ENCODE results near the gene IL22. TPM values are rescaled to one million over a fixed set of nuclear protein-coding genes. Genes with fewer than 3 reads are reported as not detected.

The IL22 gene
- total RNA-seq, 1 donor from 2014 or later: not detected

DNA sequence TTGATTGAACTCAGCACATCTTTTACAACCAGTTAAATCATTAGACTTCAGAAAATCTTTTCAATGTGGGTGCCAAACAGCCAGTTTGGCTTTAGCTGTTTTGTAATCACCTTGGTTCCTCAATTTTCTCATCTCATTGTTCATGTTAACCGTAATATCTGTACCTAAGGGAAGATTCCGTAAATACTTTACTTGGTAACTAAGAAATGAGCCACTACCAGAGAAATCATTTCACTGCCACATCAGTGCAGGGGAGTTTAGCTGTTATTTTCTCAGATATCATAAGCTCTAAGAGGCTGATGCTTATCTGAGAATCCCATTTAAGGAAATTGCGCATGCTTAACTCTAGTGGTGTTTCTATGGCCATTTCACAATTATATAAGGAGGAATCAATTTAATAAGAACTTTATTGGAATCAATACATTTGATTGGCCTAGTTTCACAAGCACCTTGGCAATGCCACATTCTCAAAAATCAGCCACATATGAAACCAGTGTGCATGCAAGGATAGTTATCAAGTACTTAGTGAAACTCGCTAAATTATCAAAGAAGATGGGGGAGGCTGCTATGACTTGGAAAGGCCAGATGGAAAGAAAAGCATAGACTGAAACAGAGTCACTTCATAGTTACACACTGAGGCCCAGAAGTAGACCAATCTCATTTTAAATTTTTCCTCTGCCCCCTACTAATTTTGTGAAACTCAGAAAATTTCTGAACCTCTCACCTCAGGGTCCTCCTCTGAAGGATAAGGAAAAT, 28.1 kb upstream of the IL22 start:
- H3K36me3 ChIP-seq: no peaks in the 10 kb centered on the region
- no peak overlapping the region for H3K4me3 ChIP-seq
- no peaks in the 10 kb centered on the region for H3K9me3 ChIP-seq (replicated peaks)
- DNase-seq: no peak
- H3K4me1 ChIP-seq: no peaks in the 10 kb centered on the region
- TF ChIP-seq, protein P1, sequence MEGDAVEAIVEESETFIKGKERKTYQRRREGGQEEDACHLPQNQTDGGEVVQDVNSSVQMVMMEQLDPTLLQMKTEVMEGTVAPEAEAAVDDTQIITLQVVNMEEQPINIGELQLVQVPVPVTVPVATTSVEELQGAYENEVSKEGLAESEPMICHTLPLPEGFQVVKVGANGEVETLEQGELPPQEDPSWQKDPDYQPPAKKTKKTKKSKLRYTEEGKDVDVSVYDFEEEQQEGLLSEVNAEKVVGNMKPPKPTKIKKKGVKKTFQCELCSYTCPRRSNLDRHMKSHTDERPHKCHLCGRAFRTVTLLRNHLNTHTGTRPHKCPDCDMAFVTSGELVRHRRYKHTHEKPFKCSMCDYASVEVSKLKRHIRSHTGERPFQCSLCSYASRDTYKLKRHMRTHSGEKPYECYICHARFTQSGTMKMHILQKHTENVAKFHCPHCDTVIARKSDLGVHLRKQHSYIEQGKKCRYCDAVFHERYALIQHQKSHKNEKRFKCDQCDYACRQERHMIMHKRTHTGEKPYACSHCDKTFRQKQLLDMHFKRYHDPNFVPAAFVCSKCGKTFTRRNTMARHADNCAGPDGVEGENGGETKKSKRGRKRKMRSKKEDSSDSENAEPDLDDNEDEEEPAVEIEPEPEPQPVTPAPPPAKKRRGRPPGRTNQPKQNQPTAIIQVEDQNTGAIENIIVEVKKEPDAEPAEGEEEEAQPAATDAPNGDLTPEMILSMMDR (IDR thresholded peaks at IDR 0.05; ENCODE audit: borderline replicate concordance): no peak
- no peak overlapping the region for H3K27ac ChIP-seq (replicated peaks)
- intact Hi-C loops (cut with micrococcal nuclease): no loop called here
- H3K27me3 ChIP-seq (ENCODE audit: low read depth): peaks cover 8% of the 10 kb centered on the region

DNA sequence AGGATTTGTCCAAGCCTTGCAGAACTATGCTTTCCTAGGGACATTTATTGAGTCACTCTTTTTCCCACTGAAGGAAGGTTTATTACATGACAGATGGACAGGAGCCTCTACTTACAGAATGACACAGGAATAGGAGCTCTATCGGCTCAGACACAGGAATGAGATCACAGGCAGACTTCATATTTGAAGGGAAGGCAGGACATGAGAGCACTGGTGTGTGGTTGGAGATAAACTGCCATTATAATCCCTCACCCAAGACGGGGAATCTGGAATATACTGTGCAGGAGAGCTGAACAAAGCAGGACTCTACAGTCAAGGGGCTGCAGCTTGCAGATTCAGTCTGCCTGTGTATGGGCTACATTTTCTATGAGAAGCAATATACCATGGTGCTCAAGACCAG, 26.8 kb upstream of the IL22 start:
- no peak overlapping the region for H3K4me3 ChIP-seq
- DNase-seq: no peak
- peaks cover 8% of the 10 kb centered on the region for H3K27me3 ChIP-seq (ENCODE audit: low read depth)
- H3K4me1 ChIP-seq: no peaks in the 10 kb centered on the region
- intact Hi-C loops (cut with micrococcal nuclease): no loop called here
- H3K27ac ChIP-seq (replicated peaks): no peak overlapping the region
- H3K9me3 ChIP-seq (replicated peaks): no peaks in the 10 kb centered on the region
- TF ChIP-seq, protein P1 (IDR thresholded peaks at IDR 0.05; ENCODE audit: borderline replicate concordance): no peak
- H3K36me3 ChIP-seq: no peaks in the 10 kb centered on the region

DNA sequence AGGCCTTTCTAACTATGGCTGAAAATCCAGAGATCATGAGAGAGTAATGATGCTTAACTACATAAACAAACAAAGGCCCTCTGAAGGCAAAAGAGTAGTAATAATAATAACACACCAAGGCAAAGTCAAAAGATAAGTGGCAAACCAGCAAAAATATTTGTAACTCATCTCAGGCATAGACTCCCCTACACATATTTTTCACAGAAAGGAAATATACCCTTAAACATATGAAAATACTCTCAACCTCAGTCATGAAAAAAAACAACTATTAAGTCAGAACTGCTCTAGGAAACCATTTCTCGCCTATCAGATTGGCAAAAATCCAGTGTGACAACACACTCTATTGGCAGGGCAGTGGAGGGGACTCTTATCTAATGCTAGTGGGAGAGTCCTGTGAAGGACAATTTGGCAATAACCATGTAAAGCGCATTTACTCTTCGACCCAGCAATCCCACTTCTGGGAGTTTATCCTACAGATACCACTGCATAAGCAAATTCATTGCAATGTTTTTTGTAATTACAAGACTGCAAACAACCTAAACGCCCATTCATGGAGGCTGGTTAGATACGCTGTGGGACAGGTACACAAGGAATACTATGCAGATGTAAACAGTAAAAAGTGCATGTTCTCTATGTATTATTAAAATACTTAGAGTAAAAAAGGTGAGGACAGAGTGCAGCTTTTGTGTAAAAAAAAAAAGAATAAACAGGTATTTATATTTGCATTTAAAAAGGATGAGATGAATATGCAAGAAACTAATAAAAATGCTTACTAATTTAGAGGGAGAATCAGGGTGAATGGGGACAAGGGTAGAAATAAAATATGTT, 26.0 kb upstream of the IL22 start:
- no peak for DNase-seq
- TF ChIP-seq, protein P1 (IDR thresholded peaks at IDR 0.05; ENCODE audit: borderline replicate concordance): no peak
- no peaks in the 10 kb centered on the region for H3K4me1 ChIP-seq
- H3K27me3 ChIP-seq (ENCODE audit: low read depth): peaks cover 8% of the 10 kb centered on the region
- intact Hi-C loops (cut with micrococcal nuclease): no loop called here
- H3K9me3 ChIP-seq (replicated peaks): no peaks in the 10 kb centered on the region
- H3K4me3 ChIP-seq: no peak overlapping the region
- no peak overlapping the region for H3K27ac ChIP-seq (replicated peaks)
- no peaks in the 10 kb centered on the region for H3K36me3 ChIP-seq

DNA sequence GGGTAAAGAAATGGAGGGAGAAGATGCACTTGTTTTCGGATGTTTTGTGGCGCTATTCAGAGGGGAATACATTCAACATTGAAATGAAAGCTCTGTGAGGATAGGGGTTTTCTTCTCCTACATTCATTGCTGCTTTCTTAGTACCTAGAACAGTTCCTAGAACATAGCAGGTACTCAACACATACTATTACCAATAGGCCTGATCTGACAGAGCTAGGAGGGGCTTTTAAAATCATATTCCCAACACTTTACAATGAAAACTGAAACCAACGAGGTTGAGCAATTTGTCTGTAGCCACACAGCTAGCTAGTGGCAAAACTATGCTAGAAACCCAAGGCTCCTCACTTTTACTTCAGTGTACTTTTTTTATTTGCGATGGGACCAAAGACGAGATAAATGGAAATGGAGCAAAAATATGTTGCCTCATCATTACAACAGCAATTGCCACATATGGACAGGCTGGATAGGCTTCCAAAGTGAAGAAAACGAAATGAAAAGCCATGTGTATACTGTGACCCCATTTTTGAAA, 23.1 kb upstream of the IL22 start:
- H3K4me1 ChIP-seq: no peaks in the 10 kb centered on the region
- H3K4me3 ChIP-seq: no peak overlapping the region
- TF ChIP-seq, protein P1 (IDR thresholded peaks at IDR 0.05; ENCODE audit: borderline replicate concordance): no peak
- intact Hi-C loops (cut with micrococcal nuclease): no loop called here
- no peaks in the 10 kb centered on the region for H3K9me3 ChIP-seq (replicated peaks)
- H3K36me3 ChIP-seq: no peaks in the 10 kb centered on the region
- no peaks in the 10 kb centered on the region for H3K27me3 ChIP-seq (ENCODE audit: low read depth)
- DNase-seq: no peak
- H3K27ac ChIP-seq (replicated peaks): no peak overlapping the region

DNA sequence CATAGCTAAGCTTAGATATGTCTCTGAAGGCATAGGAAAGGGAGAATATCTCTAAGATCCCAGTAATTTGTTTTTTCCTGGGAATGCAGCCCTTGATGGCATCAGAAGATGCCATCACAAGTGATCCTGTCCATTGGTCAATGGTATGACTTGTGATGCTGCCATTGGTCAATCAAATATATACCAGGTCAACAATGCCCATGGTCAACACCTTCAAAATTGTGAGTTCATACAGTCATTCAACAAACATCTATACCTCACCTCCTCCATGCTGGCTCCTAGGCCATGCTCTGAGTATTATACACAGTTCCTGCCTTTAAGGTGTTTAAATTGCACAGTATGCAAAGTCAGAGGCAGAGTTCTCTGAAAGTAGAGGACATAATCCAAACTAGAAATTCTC, 19.3 kb upstream of the IL22 start:
- Histone ChIP-seq H3K27me3 (ENCODE audit: low read depth) (no peaks in the 10 kb centered on the region), H3K36me3 (no peaks in the 10 kb centered on the region), H3K9me3 (replicated peaks) (no peaks in the 10 kb centered on the region), H3K27ac (replicated peaks) (no peak overlapping the region), H3K4me3 (no peak overlapping the region), H3K4me1 (no peaks in the 10 kb centered on the region)
- TF ChIP-seq, protein P1 (IDR thresholded peaks at IDR 0.05; ENCODE audit: borderline replicate concordance): no peak
- DNase-seq: no peak
- intact Hi-C loops (cut with micrococcal nuclease): no loop called here

Measured in left ventricle myocardium inferior (tissue), 1 donor.